ENCODE data around the gene ST6GALNAC6. TPM values are rescaled to one million over a fixed set of nuclear protein-coding genes. Genes with fewer than 3 reads are reported as not detected.

Gene ST6GALNAC6
- total and polyA plus RNA-seq, 2 of the 4 experiments (the other 2 are of a cell fraction): 35.7 to 48.6 TPM

- peak within 1 kb of the TSS; percentile 99 for H3K4me2 ChIP-seq (ENCODE audit: low read depth, low read length)
- H2AK9ac ChIP-seq (replicated peaks; ENCODE audit: low read depth, low read length, poor library complexity): peak within 1 kb of the TSS; percentile 97
- H4K91ac ChIP-seq (ENCODE audit: insufficient read depth, low read depth, low read length): peak within 1 kb of the TSS; percentile 65
- H3K36me3 ChIP-seq (ENCODE audit: control insufficient read depth, insufficient read depth, low read length): peaks cover 12% of the 10 kb centered on the region
- H3K18ac ChIP-seq (ENCODE audit: low read depth, low read length): peak within 1 kb of the TSS; percentile 14; the same call in 1 of the 2 replicates
- intact Hi-C loops (cut with micrococcal nuclease): loop anchor here (5.0 to 10.0 kb wide), 3 partner anchors 80 to 302 kb away; partner anchors contain the start of genes FPGS and STXBP1
- peaks cover 4 to 34% of the 10 kb centered on the region in 2 experiments for H3K79me1 ChIP-seq (ENCODE audit: low read depth in 1 of 2, low read length in 2 of 2)
- H2BK5ac ChIP-seq (ENCODE audit: low read depth, low read length, poor library complexity, severe bottlenecking): peak within 1 kb of the TSS; percentile 3
- H4K8ac ChIP-seq (ENCODE audit: low read depth in 2 of 2, low read length in 2 of 2): peak within 1 kb of the TSS; percentile 18 to 84; a peak in 3 of 4 replicates
- peaks cover 7% of the 10 kb centered on the region; the same call in 1 of the 2 replicates for H4K20me1 ChIP-seq (ENCODE audit: insufficient read depth, low read length)
- H2AFZ ChIP-seq (replicated peaks; ENCODE audit: low read length, poor library complexity): peak within 1 kb of the TSS; percentile 97
- peak within 1 kb of the TSS; percentile 72 for H2AK5ac ChIP-seq (ENCODE audit: low read depth, low read length)
- WGBS, 2 experiments (ENCODE audit: extremely low coverage in 2 of 2, insufficient read length in 1 of 2): 1% methylated on average over 53 of the region's 71 CpGs; no CpG with 5 or more reads in 1 of the 2 experiments
- H3K9me1 ChIP-seq (ENCODE audit: insufficient read depth, low read length): peaks cover 14% of the 10 kb centered on the region
- peaks cover 27% of the 10 kb centered on the region for H3K4me1 ChIP-seq (ENCODE audit: control insufficient read depth, insufficient read depth, low read length)
- 0 out of 2 replicates have a peak within 1 kb of the TSS, but pooled peaks have one; percentile 14 for H3K56ac ChIP-seq (ENCODE audit: extremely low read depth, insufficient read depth, low read length)
- in situ Hi-C loops (cut with MboI; ENCODE audit: low sequenced_read_pairs): no loop called here
- H3K4ac ChIP-seq (ENCODE audit: low read depth, low read length): peak within 1 kb of the TSS; percentile 76
- H3K14ac ChIP-seq (replicated peaks; ENCODE audit: low read depth, low read length): peak within 1 kb of the TSS; percentile 90
- DNase-seq (peak; percentile 88), ATAC-seq (ENCODE audit: low read depth) (peak; percentile 95)
- peak within 1 kb of the TSS; percentile 78; the same call in 1 of the 3 replicates for H2BK15ac ChIP-seq (ENCODE audit: low read depth, low read length)
- H3K9ac ChIP-seq (ENCODE audit: low read depth, low read length): peak within 1 kb of the TSS; percentile 82
- no peaks in the 10 kb centered on the region for H3K27me3 ChIP-seq (ENCODE audit: control insufficient read depth, insufficient read depth, low read length)
- H2BK120ac ChIP-seq (ENCODE audit: low read depth, low read length): peak within 1 kb of the TSS; percentile 57
- dilution Hi-C loops (cut with HindIII; ENCODE audit: low sequenced_read_pairs, unreplicated experiment): no loop called here
- peak within 1 kb of the TSS; percentile 74; the same call in 1 of the 2 replicates for H4K5ac ChIP-seq (ENCODE audit: low read depth, low read length)
- no peaks in the 10 kb centered on the region for H3K9me3 ChIP-seq (ENCODE audit: control insufficient read depth, insufficient read depth, low read length)
- peak within 1 kb of the TSS; percentile 57; the same call in 1 of the 2 replicates for H2BK20ac ChIP-seq (ENCODE audit: low read depth, low read length)
- peak within 1 kb of the TSS; percentile 68 for H3K27ac ChIP-seq (ENCODE audit: insufficient read depth, low read length)
- TF ChIP-seq FOS (IDR thresholded peaks at IDR 0.05; ENCODE audit: low read depth, low read length) (no peak), MAZ (IDR thresholded peaks at IDR 0.05; ENCODE audit: borderline replicate concordance, low read depth, low read length) (peak; percentile 55; the same call in 1 of the 2 replicates), POLR2A (IDR thresholded peaks at IDR 0.05; ENCODE audit: low read depth, low read length) (peak; percentile 41; the same call in 1 of the 2 replicates)
- CTCF ChIA-PET: interaction anchor here (1.1 kb wide), 1 partner anchor 183 kb away, joined by 3 read pairs; no protein-coding TSS in a partner anchor
- H3K23ac ChIP-seq (ENCODE audit: low read depth, low read length): peak within 1 kb of the TSS; percentile 91
- peak within 1 kb of the TSS; percentile 66 for H3K4me3 ChIP-seq (ENCODE audit: insufficient read depth, low read depth, low read length)
- POLR2A ChIA-PET (ENCODE audit: unreplicated experiment): interaction anchor here (0.5 to 0.6 kb wide), 2 partner anchors 8 to 128 kb away, joined by 3 to 4 read pairs; no protein-coding TSS in a partner anchor
- BruUV-seq (replicated peaks): no TSS peak
Measured at GRCh38 chr9:127916720-127917581, 17.5 kb upstream of the ST6GALNAC6 start, which contains the start of gene ST6GALNAC4. Gene ST6GALNAC4 (minus strand): TSS chr9:127917041. CDS start chr9:127916419, 622 bp downstream.

All from IMR-90 (cell line).